ENCODE data around the gene FUBP3. TPM values are rescaled to one million over a fixed set of nuclear protein-coding genes. Genes with fewer than 3 reads are reported as not detected.

Gene FUBP3
- polyA plus RNA-seq, 1 of the 3 experiments (the other 2 are of a cell fraction) = 55.1 TPM

DNA sequence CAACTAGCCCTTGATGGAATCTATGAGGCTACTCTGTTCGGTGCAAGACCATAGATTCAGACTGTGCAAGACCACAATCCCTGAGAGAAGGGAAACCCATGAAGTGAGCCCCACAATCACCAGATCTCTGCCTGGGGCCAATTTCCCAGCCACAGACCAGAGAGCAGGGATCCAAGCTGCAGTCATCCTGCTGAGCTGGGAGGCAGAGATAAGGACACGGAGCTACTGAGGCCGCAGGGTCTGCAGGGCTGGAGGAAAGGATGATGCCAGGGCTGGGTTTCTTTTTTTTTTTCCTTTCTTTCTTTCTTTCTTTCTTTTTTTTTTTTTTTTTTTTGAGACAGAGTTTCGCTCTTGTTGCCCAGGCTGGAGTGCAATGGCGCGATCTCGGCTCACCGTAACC lies 47.7 kb upstream of the FUBP3 start:
- Histone ChIP-seq H3K79me2 (ENCODE audit: insufficient read depth) (no peaks in the 10 kb centered on the region), H3K4me2 (no peak overlapping the region), H3K4me1 (ENCODE audit: control insufficient read depth in 1 of 2, insufficient read depth in 2 of 2, low read depth in 1 of 2, low read length in 1 of 2) (peaks cover 0 to 3% of the 10 kb centered on the region in 2 experiments; a peak in 1 of 4 replicates), H3K36me3 (replicated peaks in 1 of 2; ENCODE audit: control insufficient read depth in 1 of 2, insufficient read depth in 2 of 2, low read length in 1 of 2) (no peaks in the 10 kb centered on the region), H4K20me1 (ENCODE audit: insufficient read depth) (no peaks in the 10 kb centered on the region), H3K9ac (no peak overlapping the region), H3K27ac (ENCODE audit: low read depth in 2 of 2, low read length in 1 of 2) (no peak overlapping the region), H3F3A (replicated peaks; ENCODE audit: insufficient read depth) (no peaks in the 10 kb centered on the region), H3K27me3 (ENCODE audit: insufficient read depth) (0 out of 2 replicates have a peak, but pooled peaks cover 2% of the 10 kb centered on the region), H3K9me3 (no peaks in the 10 kb centered on the region), H2AFZ (ENCODE audit: low read depth) (no peak overlapping the region), H3K9me2 (no peaks in the 10 kb centered on the region), H3K4me3 (ENCODE audit: low read depth in 2 of 2, low read length in 1 of 2) (no peak overlapping the region)
- DNase-seq = peak; percentile 74
- CTCF ChIA-PET = interaction anchor here (0.8 kb wide), 1 partner anchor 151 kb away, joined by 3 read pairs; no protein-coding TSS in a partner anchor
- POLR2A ChIA-PET = interaction anchor here (1.1 kb wide), 1 partner anchor 162 kb away, joined by 3 read pairs; the partner anchor contains the start of gene EXOSC2
- TF ChIP-seq GATA2 (CRISPR knock-in tag; IDR thresholded peaks at IDR 0.05) = peak; percentile 67
- TF ChIP-seq, protein P1, sequence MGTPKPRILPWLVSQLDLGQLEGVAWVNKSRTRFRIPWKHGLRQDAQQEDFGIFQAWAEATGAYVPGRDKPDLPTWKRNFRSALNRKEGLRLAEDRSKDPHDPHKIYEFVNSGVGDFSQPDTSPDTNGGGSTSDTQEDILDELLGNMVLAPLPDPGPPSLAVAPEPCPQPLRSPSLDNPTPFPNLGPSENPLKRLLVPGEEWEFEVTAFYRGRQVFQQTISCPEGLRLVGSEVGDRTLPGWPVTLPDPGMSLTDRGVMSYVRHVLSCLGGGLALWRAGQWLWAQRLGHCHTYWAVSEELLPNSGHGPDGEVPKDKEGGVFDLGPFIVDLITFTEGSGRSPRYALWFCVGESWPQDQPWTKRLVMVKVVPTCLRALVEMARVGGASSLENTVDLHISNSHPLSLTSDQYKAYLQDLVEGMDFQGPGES (IDR thresholded peaks at IDR 0.05; ENCODE audit: low read depth, low read length) = no peak
- TF ChIP-seq JUND (IDR thresholded peaks at IDR 0.05) = no peak
- TF ChIP-seq TCF12 (IDR thresholded peaks at IDR 0.05) = no peak
- 88% methylated on average over 8 of the region's 8 CpGs for WGBS (ENCODE audit: low lambda C conversion rate)

GRCh38 chr9:130532426-130533080 lies 46.8 kb upstream of the FUBP3 start:
- WGBS (ENCODE audit: low lambda C conversion rate) = 78% methylated on average over 10 of the region's 10 CpGs
- POLR2A ChIA-PET = no interaction called here
- Histone ChIP-seq H3F3A (replicated peaks; ENCODE audit: insufficient read depth) (no peaks in the 10 kb centered on the region), H3K4me1 (ENCODE audit: control insufficient read depth in 1 of 2, insufficient read depth in 2 of 2, low read depth in 1 of 2, low read length in 1 of 2) (peaks cover 0 to 6% of the 10 kb centered on the region in 2 experiments; a peak in 1 of 4 replicates), H4K20me1 (ENCODE audit: insufficient read depth) (no peaks in the 10 kb centered on the region), H3K9me2 (no peaks in the 10 kb centered on the region), H3K9ac (no peak overlapping the region), H3K27ac (ENCODE audit: low read depth in 2 of 2, low read length in 1 of 2) (no peak overlapping the region), H3K27me3 (ENCODE audit: insufficient read depth) (0 out of 2 replicates have a peak, but pooled peaks cover 4% of the 10 kb centered on the region), H3K4me3 (ENCODE audit: low read depth in 2 of 2, low read length in 1 of 2) (no peak overlapping the region), H3K9me3 (no peaks in the 10 kb centered on the region), H3K4me2 (no peak overlapping the region), H3K36me3 (replicated peaks in 1 of 2; ENCODE audit: control insufficient read depth in 1 of 2, insufficient read depth in 2 of 2, low read length in 1 of 2) (no peaks in the 10 kb centered on the region), H3K79me2 (ENCODE audit: insufficient read depth) (no peaks in the 10 kb centered on the region), H2AFZ (ENCODE audit: low read depth) (no peak overlapping the region)
- no peak for DNase-seq
- CTCF ChIA-PET = no interaction called here
- TF ChIP-seq RFX5 (IDR thresholded peaks at IDR 0.05; ENCODE audit: low read length) (no peak), NRF1 (IDR thresholded peaks at IDR 0.05; ENCODE audit: low read depth, low read length) (no peak), TAF1 (IDR thresholded peaks at IDR 0.05; ENCODE audit: borderline replicate concordance, low read depth, low read length) (no peak), PBX3 (IDR thresholded peaks at IDR 0.05) (no peak), POLR2AphosphoS5 (IDR thresholded peaks at IDR 0.05; ENCODE audit: low read depth, low read length) (no peak), JUND (IDR thresholded peaks at IDR 0.05) (no peak), USF2 (IDR thresholded peaks at IDR 0.05; ENCODE audit: borderline replicate concordance, low read depth, low read length) (no peak), FOXM1 (IDR thresholded peaks at IDR 0.05; ENCODE audit: low read depth) (no peak), MEF2A (IDR thresholded peaks at IDR 0.05; ENCODE audit: borderline replicate concordance, low read depth) (no peak), SIN3A (IDR thresholded peaks at IDR 0.05; ENCODE audit: borderline replicate concordance, low read depth, low read length) (no peak), TCF12 (IDR thresholded peaks at IDR 0.05) (no peak), ELF1 (IDR thresholded peaks at IDR 0.05) (no peak), GABPA (IDR thresholded peaks at IDR 0.05; ENCODE audit: low read depth) (no peak), REST (IDR thresholded peaks at IDR 0.05; ENCODE audit: low read depth, low read length) (no peak)
- TF ChIP-seq, protein P2, sequence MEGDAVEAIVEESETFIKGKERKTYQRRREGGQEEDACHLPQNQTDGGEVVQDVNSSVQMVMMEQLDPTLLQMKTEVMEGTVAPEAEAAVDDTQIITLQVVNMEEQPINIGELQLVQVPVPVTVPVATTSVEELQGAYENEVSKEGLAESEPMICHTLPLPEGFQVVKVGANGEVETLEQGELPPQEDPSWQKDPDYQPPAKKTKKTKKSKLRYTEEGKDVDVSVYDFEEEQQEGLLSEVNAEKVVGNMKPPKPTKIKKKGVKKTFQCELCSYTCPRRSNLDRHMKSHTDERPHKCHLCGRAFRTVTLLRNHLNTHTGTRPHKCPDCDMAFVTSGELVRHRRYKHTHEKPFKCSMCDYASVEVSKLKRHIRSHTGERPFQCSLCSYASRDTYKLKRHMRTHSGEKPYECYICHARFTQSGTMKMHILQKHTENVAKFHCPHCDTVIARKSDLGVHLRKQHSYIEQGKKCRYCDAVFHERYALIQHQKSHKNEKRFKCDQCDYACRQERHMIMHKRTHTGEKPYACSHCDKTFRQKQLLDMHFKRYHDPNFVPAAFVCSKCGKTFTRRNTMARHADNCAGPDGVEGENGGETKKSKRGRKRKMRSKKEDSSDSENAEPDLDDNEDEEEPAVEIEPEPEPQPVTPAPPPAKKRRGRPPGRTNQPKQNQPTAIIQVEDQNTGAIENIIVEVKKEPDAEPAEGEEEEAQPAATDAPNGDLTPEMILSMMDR (IDR thresholded peaks at IDR 0.05) = no peak
- TF ChIP-seq, protein P1 (IDR thresholded peaks at IDR 0.05; ENCODE audit: low read depth, low read length) = no peak
